B cell (primary cell): ENCODE measurements around the gene RORB. TPM values are rescaled to one million over a fixed set of nuclear protein-coding genes. Genes with fewer than 3 reads are reported as not detected.

ENCODE experiments used
- ATAC-seq: fragments of 200-7000 bp; cut with Tn5 transposase; one replicate; pipeline ENCODE4 v1.10.0; 2021; ENCODE audit warnings: low read depth, mild to moderate bottlenecking, moderate number of reproducible peaks, moderate library complexity
- CTCF ChIA-PET: fragments of 350-600 bp; sonication (Branson Sonifier 250); formaldehyde crosslinking; loops from one replicate; lab custom pipeline; 2021; ENCODE audit warnings: antibody characterized with exemption, inconsistent platforms; lab: Charles Lee
- POLR2A ChIA-PET: fragments of 350-600 bp; sonication (Branson Sonifier 250); formaldehyde crosslinking; loops from one replicate; lab custom pipeline; 2021; ENCODE audit warnings: antibody characterized with exemption; lab: Charles Lee
- DNase-seq: peaks from one replicate; pipeline ENCODE4 v3.0.0; 2013
- H2AFZ ChIP-seq: 2 replicates; pipeline ENCODE4 v1.6.1; 2012; ENCODE audit warnings: mild to moderate bottlenecking, low read depth, low read length; ENCODE audit not compliant: insufficient read depth, poor library complexity, severe bottlenecking
- H3K27ac ChIP-seq, 2 donors: 1 replicate in 1 of 2; 2 replicates in 1 of 2; pipeline ENCODE4 v1.5.1; 2012 to 2013; ENCODE audit warnings: low read length in 2 of 2, mild to moderate bottlenecking in 2 of 2, moderate library complexity in 1 of 2
- H3K27me3 ChIP-seq, 4 experiments: fragments of 200-600 bp in 1 of 4; sonication (generic) in 1 of 4; replicated peaks in 1 of 4; 1 replicate in 2 of 4; 2 replicates in 2 of 4; pipeline versions ENCODE4 v1.6.1 to v1.7.0; 2013 to 2016; ENCODE audit warnings: low read length in 3 of 4, mild to moderate bottlenecking in 2 of 4, mixed read lengths in 1 of 4, moderate library complexity in 1 of 4; ENCODE audit not compliant: insufficient read depth in 4 of 4, control insufficient read depth in 3 of 4; ENCODE audit errors: control extremely low read depth in 1 of 4
- H3K36me3 ChIP-seq, 2 experiments: replicated peaks in 1 of 2; 1 replicate in 1 of 2; 2 replicates in 1 of 2; pipeline versions ENCODE4 v1.6.1 to v1.7.1; 2013; ENCODE audit warnings: low read length in 1 of 2; ENCODE audit not compliant: insufficient read depth in 2 of 2, control insufficient read depth in 1 of 2; ENCODE audit errors: control extremely low read depth in 1 of 2, extremely low read depth in 1 of 2
- H3K4me1 ChIP-seq, 2 donors: fragments of 200-600 bp in 1 of 2; sonication (generic) in 1 of 2; 1 replicate in 1 of 2; 2 replicates in 1 of 2; pipeline versions ENCODE4 v1.5.1 to v1.6.1; 2013 to 2017; ENCODE audit warnings: low read length in 2 of 2; ENCODE audit not compliant: control insufficient read depth in 2 of 2, insufficient read depth in 2 of 2
- H3K4me2 ChIP-seq: replicated peaks from 2 replicates; pipeline ENCODE3; 2012; ENCODE audit warnings: mild to moderate bottlenecking, low read depth, low read length; ENCODE audit not compliant: poor library complexity, severe bottlenecking
- H3K4me3 ChIP-seq, 5 experiments: fragments of 200-600 bp in 1 of 5; sonication (generic) in 1 of 5; 1 replicate in 3 of 5; 2 replicates in 2 of 5; pipeline versions ENCODE4 v1.5.1 to v1.7.0; 2011 to 2016; ENCODE audit warnings: low read length in 4 of 5, mild to moderate bottlenecking in 4 of 5, low read depth in 2 of 5, control low read depth in 1 of 5, moderate library complexity in 1 of 5; ENCODE audit not compliant: insufficient read depth in 1 of 5; ENCODE audit errors: control extremely low read depth in 1 of 5, extremely low read depth in 1 of 5
- H3K79me2 ChIP-seq: fragments of 200-600 bp; sonication (generic); one replicate; pipeline ENCODE4 v1.6.0; 2016; ENCODE audit warnings: low read length; ENCODE audit not compliant: control insufficient read depth, insufficient read depth
- H3K9ac ChIP-seq: fragments of 200-600 bp; sonication (generic); 2 replicates; pipeline ENCODE4 v1.6.1; 2017; ENCODE audit warnings: mild to moderate bottlenecking, low read length, moderate library complexity
- H3K9me3 ChIP-seq, 3 donors: one replicate each; pipeline versions ENCODE4 v1.6.1 to v1.7.1; 2013; ENCODE audit warnings: low read length in 2 of 3; ENCODE audit not compliant: control insufficient read depth in 2 of 3, insufficient read depth in 1 of 3; ENCODE audit errors: control extremely low read depth in 1 of 3
- H4K20me1 ChIP-seq: 2 replicates; pipeline ENCODE4 v1.6.0; 2012; ENCODE audit warnings: mild to moderate bottlenecking, low read length; ENCODE audit not compliant: insufficient read depth, control insufficient read depth, poor library complexity, severe bottlenecking
- H3K27ac Mint-ChIP-seq: one replicate; pipeline ENCODE4 v1.8.0; 2021; ENCODE audit warnings: mixed read lengths
- H3K27me3 Mint-ChIP-seq: one replicate; pipeline ENCODE4 v1.8.0; 2021; ENCODE audit warnings: mixed read lengths
- H3K4me1 Mint-ChIP-seq: one replicate; pipeline ENCODE4 v1.8.0; 2021; ENCODE audit warnings: mixed read lengths
- H3K4me3 Mint-ChIP-seq: one replicate; pipeline ENCODE4 v1.8.0; 2021; ENCODE audit warnings: mixed read lengths
- H3K9me3 Mint-ChIP-seq: one replicate; pipeline ENCODE4 v1.8.0; 2022; ENCODE audit warnings: mixed read lengths; ENCODE audit not compliant: insufficient read depth
- CTCF ChIP-seq: fragments of 200-600 bp; IDR thresholded peaks from one replicate; pipeline ENCODE4 v1.8.0; 2022; ENCODE audit warnings: antibody characterized with exemption, mild to moderate bottlenecking
- EZH2 ChIP-seq: IDR thresholded peaks from 2 replicates; pipeline ENCODE4 v1.6.1; 2012; ENCODE audit warnings: borderline replicate concordance, low read depth, mild to moderate bottlenecking, moderate library complexity, low read length; ENCODE audit not compliant: insufficient read depth, poor library complexity, severe bottlenecking
- WGBS: methylation state at CpG from one replicate; pipeline ENCODE4 v1.1.5; 2013; ENCODE audit warnings: missing lambda C conversion rate; ENCODE audit not compliant: insufficient coverage; 5-methylcytosine and 5-hydroxymethylcytosine counted together
- intact Hi-C: fragments of 100-400 bp; cut with micrococcal nuclease; formaldehyde crosslinking; loops from one replicate; pipeline ENCODE4 v1.10.0; 2022
- polyA plus RNA-seq: library from polyadenylated mRNA; depleted of rRNA; stranded (reverse); fragments of >200 nt; gene quantifications from 2 replicates; pipeline ENCODE4 v1.2.3, GENCODE V29; 2012
- total RNA-seq, 2 donors: library from RNA; stranded (reverse); fragments of 120-200 nt in 1 of 2; gene quantifications; 1 replicate in 1 of 2; 2 replicates in 1 of 2; pipeline versions ENCODE4 v1.2.3 to v1.2.4, GENCODE V29; 2013 to 2022

Gene RORB
- total and polyA plus RNA-seq, 2 donors (not counting 1 experiment from before 2014, with no cell fraction given): 0.01 TPM; not detected in 1

GRCh38 chr9:74494490-74494889 is 2.6 kb upstream of the RORB start:
- TF ChIP-seq CTCF: no peak
- no peak for TF ChIP-seq EZH2
- ChIA-PET CTCF (no interaction called here), POLR2A (no interaction called here)
- H3K27me3 Mint-ChIP-seq: peaks cover 35% of the 10 kb centered on the region
- intact Hi-C loops: no loop called here
- peaks cover 19 to 20% of the 10 kb centered on the region in 2 donors for H3K4me1 ChIP-seq
- H3K36me3 ChIP-seq: no peaks in the 10 kb centered on the region
- H3K4me3 ChIP-seq: no peak overlapping the region
- DNase-seq: no peak
- no peaks in the 10 kb centered on the region for H3K79me2 ChIP-seq
- no peak overlapping the region for H3K27ac Mint-ChIP-seq
- no peak overlapping the region for H3K4me2 ChIP-seq
- H3K27me3 ChIP-seq: peaks cover 0 to 23% (median 17%) of the 10 kb centered on the region in 4 experiments
- H2AFZ ChIP-seq: no peak overlapping the region
- H3K4me3 Mint-ChIP-seq: no peak overlapping the region
- H3K27ac ChIP-seq: no peak overlapping the region
- H3K9ac ChIP-seq: no peak overlapping the region
- ATAC-seq: no peak
- no peaks in the 10 kb centered on the region for H4K20me1 ChIP-seq
- WGBS: no CpG with 5 or more reads among the region's 1 CpG
- no peaks in the 10 kb centered on the region for H3K9me3 Mint-ChIP-seq
- H3K4me1 Mint-ChIP-seq: peaks cover 24% of the 10 kb centered on the region
- peaks cover 0 to 7% (median 0%) of the 10 kb centered on the region in 3 donors for H3K9me3 ChIP-seq

DNA sequence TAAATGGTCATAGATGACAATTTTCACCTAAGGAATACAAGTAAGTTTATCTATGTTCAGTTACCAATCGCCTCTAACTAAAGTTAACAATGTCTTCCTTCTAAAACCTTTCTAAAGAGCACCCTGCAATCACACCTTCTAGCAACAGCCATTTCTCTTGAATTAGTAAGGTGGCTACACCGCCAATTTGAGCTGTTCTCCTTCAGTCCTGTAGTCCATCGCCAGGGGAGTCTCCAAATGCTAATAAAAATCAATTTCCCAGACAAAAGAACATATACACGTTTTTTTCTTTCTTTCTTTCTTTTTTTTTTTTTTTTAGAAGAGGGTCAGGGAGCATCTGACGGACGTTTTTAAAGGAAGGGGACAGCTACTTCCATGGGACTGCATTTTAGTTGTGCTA is 729 bp upstream of the RORB start:
- peak overlapping the region; percentile 90 for H3K9ac ChIP-seq
- H4K20me1 ChIP-seq: no peaks in the 10 kb centered on the region
- peaks cover 0 to 41% (median 32%) of the 10 kb centered on the region in 4 experiments for H3K27me3 ChIP-seq
- no peaks in the 10 kb centered on the region for H3K36me3 ChIP-seq
- no peak overlapping the region for H3K27ac ChIP-seq
- no peak for ATAC-seq
- ChIA-PET CTCF (interaction anchor here (0.6 kb wide), 1 partner anchor 548 kb away, joined by 3 read pairs; no protein-coding TSS in a partner anchor), POLR2A (no interaction called here)
- WGBS: 100% methylated on average over 1 of the region's 6 CpGs
- peak; percentile 3 for DNase-seq
- H3K79me2 ChIP-seq: no peaks in the 10 kb centered on the region
- peaks cover 0 to 15% (median 0%) of the 10 kb centered on the region in 3 donors for H3K9me3 ChIP-seq
- Mint-ChIP-seq H3K4me1 (peaks cover 37% of the 10 kb centered on the region), H3K9me3 (no peaks in the 10 kb centered on the region), H3K27ac (no peak overlapping the region), H3K27me3 (peaks cover 55% of the 10 kb centered on the region), H3K4me3 (peak overlapping the region; percentile 93)
- H3K4me1 ChIP-seq: peaks cover 32 to 36% of the 10 kb centered on the region in 2 donors
- peak overlapping the region; percentile 98 for H2AFZ ChIP-seq
- peak overlapping the region; percentile 91 for H3K4me2 ChIP-seq
- no peak for TF ChIP-seq EZH2
- TF ChIP-seq CTCF: no peak
- peak overlapping the region; percentile 36 to 99 (median 61) for H3K4me3 ChIP-seq
- intact Hi-C loops: no loop called here
